Inflammatory macrophage (primary cell): ENCODE data around the gene CASP9.
"Not testable (repeated sequence)": the region's sequence is repeated elsewhere in the genome, so short reads cannot be mapped to it uniquely, and the experiment has no call there.

Experiments
- DNase-seq, 2 donors: peaks; one replicate each; pipeline ENCODE4 v3.0.0-alpha.2; 2020 to 2022

Gene CASP9

GRCh38 chr1:15469361-15469760 is 54.7 kb downstream of the CASP9 start:
- DNase-seq: no peak

- no peak for DNase-seq
Measured at GRCh38 chr1:15468145-15468544, 55.9 kb downstream of the CASP9 start.

DNA sequence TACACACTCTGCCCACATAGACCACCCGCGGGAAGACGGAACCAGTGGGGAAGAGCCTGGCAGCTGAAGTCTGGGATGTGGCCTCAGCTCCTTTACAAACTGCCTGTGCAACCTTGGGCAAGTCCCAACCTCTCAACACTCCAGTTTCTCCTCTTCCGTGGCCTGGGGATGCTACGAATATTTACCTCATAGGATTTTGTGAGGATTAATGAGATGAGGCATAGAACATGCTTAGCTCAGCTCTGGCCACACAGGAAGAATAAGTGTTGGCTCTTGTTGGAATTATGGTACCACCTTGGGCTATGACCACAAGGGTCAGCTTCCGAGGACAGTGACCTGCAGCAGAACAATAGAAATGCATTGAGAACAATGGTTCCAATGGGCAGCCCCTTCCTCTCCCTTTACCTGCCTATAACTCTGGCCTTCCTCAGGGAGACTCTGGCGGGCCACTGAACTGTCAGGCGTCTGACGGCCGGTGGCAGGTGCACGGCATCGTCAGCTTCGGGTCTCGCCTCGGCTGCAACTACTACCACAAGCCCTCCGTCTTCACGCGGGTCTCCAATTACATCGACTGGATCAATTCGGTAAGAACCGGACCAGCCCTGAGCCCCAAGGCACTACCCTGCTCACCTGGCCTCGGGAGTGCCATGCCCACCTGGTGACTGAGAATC is 56.9 kb downstream of the CASP9 start:
- not testable (repeated sequence) for DNase-seq

DNA sequence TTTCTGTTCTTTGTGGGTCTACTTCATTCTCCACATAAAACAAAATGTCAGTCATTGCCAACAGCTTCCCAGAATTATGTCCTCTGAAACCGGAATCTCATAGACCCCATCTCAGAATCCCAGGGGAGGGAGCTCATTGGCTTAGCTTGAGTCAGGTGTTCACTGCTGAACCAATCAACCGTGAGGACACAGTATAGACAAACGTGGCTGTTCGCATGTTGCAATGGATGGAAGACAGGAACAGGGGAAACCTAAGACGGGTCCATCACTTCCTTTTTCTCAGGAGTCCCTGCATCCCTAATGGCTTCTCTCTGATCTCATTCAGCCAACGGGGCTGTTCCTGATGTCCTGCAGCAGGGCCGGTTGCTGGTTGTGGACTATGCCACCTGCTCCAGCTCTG is 58.3 kb downstream of the CASP9 start:
- peak in 1 of 2 donors; percentile 51 for DNase-seq

GRCh38 chr1:15463926-15464322 is 60.1 kb downstream of the CASP9 start:
- DNase-seq: not testable (repeated sequence)

DNA sequence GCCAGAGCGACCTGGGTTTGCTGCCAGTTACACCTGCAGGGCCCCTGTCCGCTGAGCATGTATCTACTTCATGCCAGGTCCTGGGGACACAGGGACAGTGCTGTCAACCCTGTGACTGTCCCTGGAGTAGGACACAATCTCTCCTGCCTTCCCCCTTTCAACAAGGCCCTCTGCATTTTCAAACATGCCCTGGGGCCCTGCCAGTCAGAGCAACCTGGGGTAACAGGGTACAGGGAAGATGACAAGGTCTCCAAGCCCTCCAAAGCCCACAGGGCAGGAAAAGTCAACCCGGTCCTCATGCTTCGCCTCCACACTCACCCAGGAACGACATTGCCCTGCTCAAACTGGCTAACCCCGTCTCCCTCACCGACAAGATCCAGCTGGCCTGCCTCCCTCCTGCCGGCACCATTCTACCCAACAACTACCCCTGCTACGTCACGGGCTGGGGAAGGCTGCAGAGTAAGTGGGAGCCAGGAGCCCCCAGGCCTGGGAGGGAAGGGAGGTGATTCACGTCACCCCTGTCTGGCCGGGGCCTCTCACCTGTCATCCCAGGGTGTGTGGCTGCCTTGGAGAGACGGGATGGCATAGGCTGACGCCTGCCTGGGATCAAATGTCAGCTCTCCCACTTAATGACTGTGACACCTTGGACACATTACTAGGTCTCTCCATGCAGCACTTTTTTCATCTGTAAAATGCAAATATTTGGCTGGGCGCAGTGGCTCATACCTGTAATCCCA is 60.8 kb downstream of the CASP9 start:
- DNase-seq: not testable (repeated sequence)

- DNase-seq: no peak
Measured at GRCh38 chr1:15460708-15461095, 63.3 kb downstream of the CASP9 start.

DNA sequence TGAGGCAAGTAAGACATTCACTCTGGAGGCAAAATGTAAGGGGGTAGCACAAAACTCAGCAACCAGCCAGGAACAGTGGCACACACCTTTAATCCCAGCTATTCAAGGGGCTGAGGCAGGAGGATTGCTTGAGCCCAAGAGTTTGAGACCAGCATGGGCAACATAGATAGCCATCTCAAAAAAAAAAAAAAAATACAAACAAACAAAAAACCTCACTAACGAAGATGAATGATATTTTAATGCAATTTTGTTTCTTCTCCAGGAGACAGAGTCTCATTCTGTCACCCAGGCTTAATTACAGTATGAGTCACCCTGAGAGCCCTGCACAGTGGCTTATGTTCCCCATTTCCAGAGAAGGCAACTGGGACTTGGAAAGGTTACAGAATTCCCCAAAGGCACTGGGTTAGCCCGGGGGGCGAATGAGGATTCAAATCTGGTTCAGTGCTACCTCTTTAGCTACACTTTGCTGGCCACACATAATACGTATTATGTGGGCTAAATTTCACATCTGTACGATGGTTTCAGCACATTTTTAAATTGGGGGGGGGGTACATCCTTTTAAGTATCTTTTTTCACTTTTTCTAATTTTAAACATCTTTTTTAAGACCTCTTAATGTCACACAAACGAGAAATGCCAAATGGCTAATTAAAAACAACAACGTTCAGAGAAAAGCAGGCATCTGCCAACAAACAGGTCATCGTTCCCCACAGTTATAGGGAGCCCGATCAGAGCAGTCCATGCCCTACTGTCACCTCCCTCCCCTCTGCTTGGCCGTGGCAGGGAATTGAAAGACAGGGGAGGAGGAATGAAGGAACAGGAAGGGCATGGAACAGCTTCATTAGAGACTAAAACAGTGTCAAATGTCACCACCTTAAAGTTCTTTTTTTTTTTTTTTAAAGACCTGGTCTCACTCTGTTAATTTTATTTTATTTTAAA is 64.0 kb downstream of the CASP9 start:
- peak; percentile 51 to 57 for DNase-seq

DNA sequence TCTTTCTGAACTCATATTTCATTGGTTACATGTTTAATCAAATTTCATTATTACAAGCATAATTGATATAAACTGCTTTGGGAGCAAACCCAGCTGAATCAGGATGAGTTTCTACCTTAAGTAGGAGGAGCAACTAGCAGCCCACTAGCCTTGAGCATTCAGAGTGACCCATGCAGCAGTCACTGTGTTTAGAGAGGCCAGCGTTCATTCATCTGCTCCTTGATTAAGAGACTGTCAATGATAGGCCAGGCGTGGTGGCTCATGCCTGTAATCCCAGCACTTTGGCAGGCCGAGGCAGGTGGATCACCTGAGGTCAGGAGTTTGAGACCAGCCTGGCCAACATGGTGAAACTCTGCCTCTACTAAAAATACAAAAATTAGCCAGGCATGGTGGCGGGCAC is 65.6 kb downstream of the CASP9 start:
- DNase-seq: not testable (repeated sequence)

DNA sequence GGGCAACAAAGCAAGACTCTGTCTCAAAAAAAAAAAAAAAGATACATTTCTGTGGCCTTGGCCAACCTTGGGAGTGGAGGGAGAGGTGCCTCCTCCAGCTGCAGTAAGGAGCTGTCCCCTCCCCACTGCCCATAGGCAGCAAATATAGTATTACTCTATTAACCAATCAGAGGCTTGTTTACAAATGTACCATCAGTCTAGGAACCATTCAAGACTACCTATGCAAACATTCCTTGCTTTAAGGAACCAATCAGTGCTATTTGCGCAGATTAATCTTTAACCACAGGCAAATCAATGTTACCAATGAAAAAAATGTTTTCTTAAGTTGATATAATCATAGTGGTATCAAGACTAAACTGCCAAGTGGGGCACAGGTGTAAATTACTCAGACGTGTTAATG is 66.4 kb downstream of the CASP9 start:
- DNase-seq: no peak

DNA sequence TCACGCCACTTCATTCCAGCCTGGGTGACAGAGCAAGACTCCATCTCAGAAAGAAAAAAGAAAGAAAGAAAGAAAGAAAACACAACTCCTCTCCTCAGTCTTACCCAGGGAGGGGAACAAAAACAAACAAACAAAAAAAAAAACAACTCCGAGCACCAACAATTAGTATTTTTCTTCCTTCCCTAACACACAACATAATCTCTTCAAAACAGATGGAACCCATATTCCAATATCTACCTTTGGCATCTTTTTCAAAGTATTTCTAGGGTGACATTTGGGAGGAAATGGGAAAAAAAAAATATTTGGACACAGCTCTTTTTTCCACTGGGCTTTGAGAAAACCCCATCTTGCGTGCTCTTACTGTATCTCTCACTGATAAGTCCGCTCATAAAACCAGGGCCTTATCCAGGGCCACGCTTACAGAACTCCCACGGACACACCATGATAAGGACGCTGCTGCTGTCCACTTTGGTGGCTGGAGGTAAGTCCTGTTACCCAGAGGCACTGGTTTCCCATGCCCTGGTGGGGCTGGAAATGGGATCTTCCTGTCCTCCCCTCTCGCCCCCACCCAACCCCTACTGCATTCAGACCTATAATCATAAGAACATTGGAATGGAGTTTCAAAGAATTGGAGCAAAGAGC is 67.6 kb downstream of the CASP9 start, which contains the start of gene CELA2A:
TSS of gene CELA2A (plus strand) at position 420 of the 642 bp plus-strand sequence. CDS start at position 442, 22 bp downstream.
- DNase-seq: no peak

DNA sequence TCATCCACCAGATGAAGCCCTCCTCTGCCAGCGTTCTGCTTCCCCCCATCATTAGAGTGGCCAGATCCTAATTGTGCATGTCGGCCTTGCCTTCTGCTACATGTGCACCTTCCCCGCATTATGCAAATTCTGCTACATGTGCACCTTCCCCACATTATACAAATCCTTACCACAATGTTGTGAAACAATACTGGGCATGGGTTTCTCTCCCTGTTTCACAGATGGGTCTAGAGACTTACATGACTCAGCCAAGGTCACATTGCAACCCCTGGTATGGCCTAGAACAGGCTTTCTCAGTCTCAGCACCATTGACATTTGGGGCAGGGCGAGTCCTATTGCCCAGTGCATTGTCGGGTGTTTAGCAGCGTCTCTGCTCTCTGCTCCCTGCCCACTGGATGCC is 68.5 kb downstream of the CASP9 start:
- DNase-seq: peak in 1 of 2 donors; percentile 69

DNA sequence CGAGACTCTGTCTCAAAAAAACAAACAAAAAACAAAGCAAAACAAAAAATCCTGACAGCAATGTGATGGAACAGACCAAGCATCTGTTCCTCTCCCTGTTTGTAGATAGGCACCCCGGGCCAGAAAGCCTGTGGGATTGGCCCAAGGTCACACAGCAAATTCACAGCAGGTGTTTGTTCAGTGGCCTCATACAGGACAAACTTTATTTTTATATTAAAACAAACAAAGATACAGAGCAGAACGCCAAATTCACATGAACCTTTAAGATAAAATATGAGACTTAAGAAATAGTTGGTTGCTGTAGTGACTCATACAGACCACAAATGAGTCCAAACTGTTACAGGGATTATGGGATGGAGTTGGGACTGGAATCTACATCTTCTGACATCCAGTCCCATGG is 69.8 kb downstream of the CASP9 start:
- DNase-seq: no peak

DNA sequence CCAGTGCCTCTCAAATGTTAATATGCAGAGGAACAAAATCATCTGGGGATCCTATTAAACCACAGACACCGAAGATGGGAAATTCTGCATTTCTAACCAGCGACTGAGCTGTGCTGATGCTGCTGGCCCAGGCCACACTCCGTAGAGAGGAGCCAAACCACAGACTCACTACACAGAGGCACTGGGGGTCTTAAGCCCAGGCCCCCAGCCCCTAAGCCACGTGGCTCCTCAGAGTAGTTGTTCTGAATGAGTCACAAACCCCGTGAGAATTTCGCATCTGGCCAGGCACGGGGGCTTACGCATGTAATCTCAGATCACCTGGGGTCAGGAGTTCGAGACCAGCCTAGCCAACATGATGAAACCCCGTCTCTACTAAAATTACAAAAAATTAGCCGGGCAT is 70.3 kb downstream of the CASP9 start:
- no peak for DNase-seq

DNA sequence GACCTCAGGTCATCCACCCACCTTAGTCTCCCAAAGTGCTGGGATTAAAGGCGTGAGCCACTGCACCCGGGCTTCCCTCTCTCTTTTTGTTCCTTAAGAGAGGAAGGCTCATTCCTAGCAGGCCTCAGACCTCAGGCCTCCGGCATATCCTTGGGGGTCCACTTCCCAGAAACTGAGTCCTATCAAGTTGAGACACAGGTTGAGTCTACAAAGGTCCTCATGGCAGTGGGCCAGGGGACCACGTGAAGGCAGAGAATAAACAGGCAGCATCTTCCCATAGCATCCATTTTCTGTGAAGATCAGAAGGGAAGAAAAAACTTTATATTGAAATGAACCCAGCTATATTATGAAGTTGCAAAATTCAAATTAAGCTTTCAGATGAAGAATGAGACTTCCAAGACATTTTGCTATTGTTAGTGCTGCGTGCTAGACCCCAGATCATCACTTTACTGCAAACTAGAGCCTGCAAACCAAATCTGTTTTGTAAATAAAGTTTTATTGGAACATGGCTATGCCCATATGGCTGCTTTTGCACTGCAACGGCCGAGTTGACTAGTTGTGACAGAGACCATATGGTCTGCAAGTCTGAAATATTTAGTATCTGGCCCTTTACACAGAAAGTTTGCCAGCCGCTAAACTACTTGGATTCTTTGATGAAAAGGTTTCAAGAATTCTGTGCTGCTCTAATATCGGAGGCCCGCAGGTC is 71.0 kb downstream of the CASP9 start:
- no peak for DNase-seq

- DNase-seq: no peak
Measured at GRCh38 chr1:15452216-15452615, 71.8 kb downstream of the CASP9 start.

DNA sequence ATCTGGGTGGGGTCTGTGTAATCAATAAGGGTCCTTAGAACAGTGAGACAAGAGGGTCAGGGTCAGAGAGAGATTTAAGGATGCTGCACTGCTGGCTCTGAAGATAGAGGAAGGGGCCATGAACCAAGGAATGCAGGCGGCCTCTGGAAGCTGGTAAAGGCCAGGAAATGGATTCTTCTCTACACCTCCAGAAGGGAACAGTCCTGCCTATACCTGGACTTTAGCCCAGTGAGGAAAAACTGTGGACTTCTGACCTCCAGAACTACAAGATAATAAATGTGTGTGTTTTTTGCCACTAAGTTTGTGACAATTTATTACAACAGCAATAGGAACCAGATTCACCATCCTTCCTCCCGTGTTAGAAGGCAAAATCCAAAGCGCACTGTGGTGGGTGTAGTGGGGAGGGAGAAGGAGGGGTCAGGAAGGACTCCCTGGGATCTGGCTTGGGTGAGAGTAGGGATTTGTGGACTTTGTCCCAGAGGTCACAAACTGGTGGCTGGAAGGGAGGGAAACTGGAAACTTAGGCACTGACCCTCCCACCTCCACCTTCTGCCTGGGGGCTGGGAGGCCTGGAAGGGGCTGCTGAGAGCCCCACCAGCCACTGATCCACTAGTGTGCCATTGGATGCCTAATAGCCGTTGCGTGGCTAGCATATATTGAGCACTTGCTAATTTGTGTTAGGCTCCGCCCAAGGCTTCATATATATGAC is 72.8 kb downstream of the CASP9 start:
- no peak for DNase-seq

- no peak for DNase-seq
Measured at GRCh38 chr1:15449567-15449966, 74.4 kb downstream of the CASP9 start.

GRCh38 chr1:15448877-15449462 is 75.0 kb downstream of the CASP9 start:
- no peak for DNase-seq

DNA sequence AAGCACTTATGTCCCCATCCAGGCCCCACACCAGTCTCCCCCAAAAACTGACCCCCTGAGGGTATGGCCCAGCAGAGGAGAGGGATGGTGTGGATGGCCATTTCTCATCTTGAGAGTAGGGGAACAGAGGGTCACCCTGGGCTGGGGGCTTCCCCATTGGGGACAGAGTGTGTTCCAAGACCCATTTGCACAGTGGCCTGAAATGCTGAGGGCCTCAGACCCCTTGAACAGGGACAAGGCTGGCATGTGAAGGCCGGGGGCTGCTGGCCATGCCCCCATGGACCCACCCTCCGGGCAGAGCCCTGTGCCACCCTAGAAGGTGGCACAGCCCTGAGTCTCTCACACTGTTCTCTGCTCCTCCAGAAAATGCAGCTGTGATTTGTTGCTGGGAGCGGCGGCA is 77.8 kb downstream of the CASP9 start:
- DNase-seq: no peak
